Breast epithelium (tissue), 3 donors: ENCODE measurements around the gene MMP3.

Source experiments
- CTCF ChIP-seq, 3 donors: fragments of 450-650 bp; IDR thresholded peaks; one replicate each; pipeline ENCODE4 v1.5.1; 2016 to 2017; ENCODE audit warnings: antibody characterized with exemption in 3 of 3, mild to moderate bottlenecking in 3 of 3, moderate library complexity in 3 of 3
- POLR2A ChIP-seq: fragments of 450-650 bp; IDR thresholded peaks from one replicate; pipeline ENCODE4 v1.6.1; 2016; ENCODE audit warnings: antibody characterized with exemption, mild to moderate bottlenecking, moderate library complexity
- POLR2AphosphoS5 ChIP-seq, 3 donors: sonication (generic); formaldehyde crosslinking; IDR thresholded peaks; one replicate each; pipeline ENCODE4 v1.6.1; 2017; ENCODE audit warnings: antibody characterized with exemption in 3 of 3

GRCh38 chr11:102809971-102810370 lies 33.4 kb downstream of the MMP3 start:
- no peak for TF ChIP-seq CTCF (IDR thresholded peaks at IDR 0.05)
- TF ChIP-seq POLR2AphosphoS5 (IDR thresholded peaks at IDR 0.05), result no peak
- TF ChIP-seq POLR2A, result no peak
